Stimulated activated CD8-positive, alpha-beta memory T cell treated with anti-CD3 and anti-CD28 coated beads, Interleukin-15, amount 100 ng/mL, for 48 hours (primary cell): ENCODE data around the gene AKR1C8.

Experiments
- DNase-seq, 2 donors: peaks; one replicate each; pipeline ENCODE4 v3.0.0-alpha.2; 2020; ENCODE audit warnings: low read depth in 2 of 2

Gene AKR1C8

DNA sequence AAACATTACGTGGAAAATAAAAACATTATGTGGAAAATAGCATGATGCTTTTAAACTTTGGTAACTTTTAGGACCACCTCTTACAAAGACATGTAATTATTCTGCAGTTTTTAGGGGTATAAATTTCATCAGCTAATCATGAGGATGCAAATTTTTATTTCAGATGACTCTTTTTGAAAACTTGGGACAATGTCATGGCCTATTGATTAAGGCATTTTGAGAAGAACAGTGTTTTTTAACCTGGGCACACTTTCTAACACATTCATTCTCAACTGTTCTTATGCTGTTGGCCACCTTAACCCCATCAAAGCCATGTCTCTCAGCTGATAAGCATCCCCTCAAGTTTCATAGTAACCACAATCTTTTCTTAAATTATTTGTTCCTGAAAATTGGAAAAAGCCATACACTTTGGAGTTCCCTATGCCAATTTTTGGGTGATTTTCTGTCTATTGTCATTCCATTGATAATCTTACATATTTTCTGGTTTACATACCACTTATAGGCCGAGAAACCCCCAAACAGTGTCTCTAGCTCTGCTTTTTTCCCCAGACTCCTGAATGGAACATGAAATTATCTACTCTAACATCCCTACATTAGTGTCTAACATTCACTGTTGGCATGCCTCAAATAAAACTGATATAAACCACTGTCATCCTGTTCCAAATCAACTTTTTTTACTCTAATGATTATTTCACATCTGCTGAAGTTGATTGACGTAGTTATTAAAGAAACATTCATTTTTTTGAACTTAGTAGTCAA is 76.1 kb downstream of the AKR1C8 start:
- no peak for DNase-seq

DNA sequence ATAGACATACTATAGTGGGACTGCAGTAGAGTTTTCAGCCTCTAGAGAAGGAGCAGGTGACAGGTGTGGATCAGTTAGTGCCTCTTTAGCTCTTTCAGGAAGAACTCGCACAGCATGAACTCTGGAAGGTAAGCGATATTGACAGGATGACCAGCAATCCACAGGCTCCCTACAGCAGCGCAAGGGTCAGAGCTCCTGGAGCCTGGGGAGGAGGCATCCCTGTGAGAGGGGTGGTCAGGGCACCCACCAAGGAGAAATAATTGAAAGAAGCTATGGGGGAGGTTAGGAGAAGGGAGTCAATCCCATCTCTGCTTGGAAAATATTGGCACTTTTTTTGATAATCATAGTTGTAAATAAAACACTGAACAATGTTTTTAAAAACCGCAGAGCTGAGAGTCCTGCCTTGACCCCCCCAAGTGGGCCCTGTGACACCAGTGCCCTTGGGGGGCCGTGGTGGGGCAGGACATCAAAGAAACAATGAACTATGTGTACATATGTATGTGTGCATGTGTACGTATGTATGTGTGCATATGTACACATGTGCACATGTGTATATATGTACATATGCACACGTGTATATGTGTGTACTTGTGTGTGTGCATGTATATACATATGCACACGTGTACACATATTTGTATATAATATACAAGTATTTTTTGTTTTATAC is 77.0 kb downstream of the AKR1C8 start:
- no peak for DNase-seq

DNA sequence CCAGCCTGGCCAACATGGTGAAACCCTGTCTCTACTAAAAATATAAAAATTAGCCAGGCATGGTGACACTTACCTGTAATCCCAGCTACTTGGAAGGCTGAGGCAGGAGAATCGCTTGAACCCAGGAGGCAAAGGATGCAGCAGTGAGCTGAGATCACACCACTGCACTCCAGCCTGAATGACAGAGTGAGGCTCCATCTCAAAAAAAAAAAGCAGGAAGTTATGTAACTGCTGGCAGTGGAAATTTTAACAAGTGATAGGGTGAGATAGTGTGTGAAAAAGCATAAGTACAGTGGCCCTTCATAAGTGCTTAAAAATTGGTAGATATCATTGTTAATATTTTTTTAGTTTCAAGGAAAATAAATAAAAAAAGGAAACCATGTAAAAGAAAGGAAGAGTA is 78.4 kb downstream of the AKR1C8 start:
- no peak for DNase-seq

DNA sequence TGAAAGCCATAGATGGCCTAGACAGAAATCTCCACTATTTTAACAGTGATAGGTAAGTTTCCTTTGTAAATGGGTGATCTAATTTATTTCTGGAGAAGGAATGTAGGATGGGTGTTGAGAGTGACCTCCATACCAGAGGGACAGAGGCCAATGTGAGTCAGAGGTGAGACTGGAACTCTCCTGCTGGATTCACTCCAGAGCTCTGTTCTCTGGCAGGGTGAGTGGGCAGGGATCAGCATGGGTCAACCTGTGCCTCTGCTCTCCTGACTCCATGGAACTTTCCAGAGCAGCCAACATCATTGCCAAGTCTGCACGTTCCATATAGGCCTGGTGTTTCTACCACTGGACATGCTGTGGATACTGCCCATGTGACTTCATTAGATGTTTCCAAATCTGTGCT is 79.3 kb downstream of the AKR1C8 start:
- DNase-seq, result no peak
